Transverse colon (tissue), 3 donors: ENCODE data around the gene PNLIPRP2.

ENCODE experiments used
- CTCF ChIP-seq, 5 experiments: fragments of 200-600 bp in 3 of 5; fragments of 450-650 bp in 2 of 5; sonication (generic) in 3 of 5; IDR thresholded peaks; 1 replicate in 2 of 5; 2 replicates in 3 of 5; pipeline ENCODE4 v1.5.1; 2016 to 2017; ENCODE audit warnings: antibody characterized with exemption in 5 of 5, inconsistent platforms in 3 of 5, mild to moderate bottlenecking in 2 of 5, moderate library complexity in 1 of 5
- EP300 ChIP-seq: sonication (generic); formaldehyde crosslinking; IDR thresholded peaks from one replicate; pipeline ENCODE4 v1.6.1; 2017; ENCODE audit warnings: antibody characterized with exemption, low read depth

GRCh38 chr10:116631871-116632295 is 11.1 kb downstream of the PNLIPRP2 start:
- TF ChIP-seq EP300 (no peak), CTCF (IDR thresholded peaks at IDR 0.05) (no peak)
